K562 (cell line): Measurements from ENCODE around the gene CSNK1G2. TPM values are rescaled to one million over a fixed set of nuclear protein-coding genes. Genes with fewer than 3 reads are reported as not detected.

Source experiments
- ATAC-seq: fragments of 200-7000 bp; cut with Tn5 transposase; 3 replicates; pipeline ENCODE4 v1.9.1; 2020; ENCODE audit warnings: moderate library complexity
- BruUV-seq: library from RNA; stranded (reverse); fragments of 400-500 nt; replicated peaks from 2 replicates; lab custom pipeline; 2021; lab: Mats Ljungman, UMichigan
- CTCF ChIA-PET: fragments of 300-600 bp; formaldehyde crosslinking; extraction: SDS; loops from one replicate; lab custom pipeline; 2021; ENCODE audit warnings: low intra/inter-chr PET ratio; lab: Yijun Ruan, JAX
- POLR2A ChIA-PET: fragments of 300-600, 350-650 bp; sonication (Branson Sonifier 250); formaldehyde crosslinking; extraction: SDS; loops from one replicate; lab custom pipeline; 2021; ENCODE audit warnings: antibody characterized with exemption, inconsistent platforms; lab: Yijun Ruan, JAX
- DNase-seq, 4 experiments: peaks; one replicate each; pipeline versions ENCODE4 v3.0.0 to v3.0.0-alpha.2; 2011 to 2018; ENCODE audit warnings: low spot score in 3 of 4, mixed read lengths in 3 of 4; ENCODE audit errors: extremely low read depth in 1 of 4
- FAIRE-seq: peaks from 2 replicates; lab custom pipeline; 2011; peaks lifted over from hg19 to GRCh38; lab: Jason Lieb, UNC
- H2AFZ ChIP-seq: 2 replicates; pipeline ENCODE4 v1.6.0; 2011; ENCODE audit warnings: low read depth, low read length, control low read depth, inconsistent platforms
- H3K27ac ChIP-seq: fragments of 200-600 bp; 3 replicates; pipeline ENCODE4 v1.8.0; 2011; ENCODE audit warnings: low read depth, mild to moderate bottlenecking, control low read depth, inconsistent platforms, low read length, moderate library complexity, mixed read lengths; ENCODE audit errors: extremely low read depth
- H3K27me3 ChIP-seq, 2 experiments: fragments of 300-600 bp in 1 of 2; 2 replicates in 1 of 2; 3 replicates in 1 of 2; pipeline versions ENCODE4 v1.6.0 to v1.8.0; 2011; ENCODE audit warnings: inconsistent platforms in 2 of 2, low read length in 2 of 2, mild to moderate bottlenecking in 1 of 2, mixed read lengths in 1 of 2, moderate library complexity in 1 of 2; ENCODE audit not compliant: control insufficient read depth in 2 of 2, insufficient read depth in 2 of 2
- H3K36me3 ChIP-seq: fragments of 300-600 bp; 3 replicates; pipeline ENCODE4 v1.8.0; 2011; ENCODE audit warnings: mild to moderate bottlenecking, low read length, inconsistent platforms; ENCODE audit not compliant: control insufficient read depth, insufficient read depth
- H3K4me1 ChIP-seq, 2 experiments: fragments of 200-600 bp in 1 of 2; replicated peaks in 1 of 2; 2 replicates in 1 of 2; 3 replicates in 1 of 2; pipeline versions ENCODE4 v1.5.1 to v1.8.0; 2011; ENCODE audit warnings: inconsistent platforms in 2 of 2, low read length in 2 of 2, mild to moderate bottlenecking in 1 of 2, mixed read lengths in 1 of 2, moderate library complexity in 1 of 2; ENCODE audit not compliant: control insufficient read depth in 2 of 2, insufficient read depth in 2 of 2
- H3K4me2 ChIP-seq: 2 replicates; pipeline ENCODE4 v1.6.1; 2011; ENCODE audit warnings: low read length, control low read depth, inconsistent platforms, mixed read lengths; ENCODE audit not compliant: insufficient read depth
- H3K4me3 ChIP-seq: fragments of 200-600 bp; sonication (generic), shearing (Covaris generic); 2 replicates; pipeline ENCODE4 v1.5.1; 2016; ENCODE audit warnings: control low read depth, inconsistent platforms
- H3K79me2 ChIP-seq: fragments of 200-600 bp; 3 replicates; pipeline ENCODE4 v1.8.0; 2011; ENCODE audit warnings: low read length, inconsistent platforms; ENCODE audit not compliant: control insufficient read depth, insufficient read depth
- H3K9ac ChIP-seq, 2 experiments: 2 replicates each; pipeline versions ENCODE4 v1.6.0 to v1.6.1; 2011; ENCODE audit warnings: low read depth in 2 of 2, low read length in 2 of 2, control low read depth in 1 of 2, inconsistent platforms in 1 of 2, mild to moderate bottlenecking in 1 of 2, mixed read lengths in 1 of 2; ENCODE audit not compliant: insufficient read depth in 1 of 2
- H3K9me1 ChIP-seq: one replicate; pipeline ENCODE4 v1.6.0; 2011; ENCODE audit warnings: inconsistent platforms, mild to moderate bottlenecking, low read length, moderate library complexity; ENCODE audit not compliant: control insufficient read depth, insufficient read depth
- H3K9me3 ChIP-seq: replicated peaks from 2 replicates; pipeline ENCODE4 v1.5.1; 2011; ENCODE audit warnings: low read depth, low read length, inconsistent platforms; ENCODE audit not compliant: control insufficient read depth, insufficient read depth
- H4K20me1 ChIP-seq: replicated peaks from 2 replicates; pipeline ENCODE4 v1.6.1; 2011; ENCODE audit warnings: low read length, inconsistent platforms, mixed read lengths; ENCODE audit not compliant: control insufficient read depth, insufficient read depth
- MGA ChIP-seq: fragments of 450-650 bp; IDR thresholded peaks from 2 replicates; pipeline ENCODE4 v1.6.1; 2016; ENCODE audit warnings: mild to moderate bottlenecking, moderate library complexity
- ZNF830 ChIP-seq: fragments of 250-450 bp; sonication (Bioruptor Pico); IDR thresholded peaks from 2 replicates; pipeline ENCODE4 v1.5.0; 2021; ENCODE audit warnings: mild to moderate bottlenecking
- WGBS: fragments of 100-300 bp; shearing (Covaris generic); methylation state at CpG from one replicate; pipeline ENCODE4 v1.1.6; 2016; ENCODE audit warnings: low coverage, mixed read lengths; ENCODE audit not compliant: insufficient coverage; ENCODE audit errors: missing lambda C conversion rate; 5-methylcytosine and 5-hydroxymethylcytosine counted together
- in situ Hi-C: fragments of 300-500 bp; cut with MboI; formaldehyde crosslinking; loops from 4 replicates; pipeline ENCODE4 v1.15.0; 2018; ENCODE audit warnings: inconsistent platforms, mixed read lengths
- intact Hi-C: fragments of 100-400 bp; cut with micrococcal nuclease; formaldehyde crosslinking; loops from 2 replicates; pipeline ENCODE4 v1.14.2; 2022
- polyA plus RNA-seq, 8 experiments: library from polyadenylated mRNA; depleted of rRNA in 4 of 8; stranded (reverse) in 5 of 8; unstranded in 3 of 8; fragments of >200 nt; fragmentation: Nextera tagmentation in 2 of 8; fragmentation: Illumina TruSeq in 1 of 8; extraction: Ambion mirVana in 2 of 8; extraction: Trizol in 1 of 8; gene quantifications; 2 replicates each; pipeline versions ENCODE4 v1.2.1 to v1.2.3, GENCODE V29; 2011 to 2014; ENCODE audit warnings: inconsistent platforms in 1 of 8, missing spikeins in 1 of 8
- total RNA-seq, 7 experiments: library from RNA; depleted of rRNA in 6 of 7; stranded (reverse); fragments of >200 nt in 6 of 7; fragmentation: Illumina TruSeq in 2 of 7; extraction: Trizol in 2 of 7; gene quantifications; 2 replicates each; pipeline versions ENCODE4 v1.2.1 to v1.2.3, GENCODE V29; 2011 to 2021; ENCODE audit warnings: low replicate concordance in 1 of 7
- TF ChIP-seq, protein P1 (sequence below): sonication (generic); formaldehyde crosslinking; IDR thresholded peaks from 2 replicates; pipeline ENCODE4 v1.8.1; 2023; ENCODE audit warnings: mild to moderate bottlenecking, missing genetic modification reagents

The CSNK1G2 gene
- total and polyA plus RNA-seq, 9 of the 15 experiments (the other 6 are each of a cell fraction or from before 2014, with no cell fraction given): 0.48 to 119 (median 49.5) TPM

- Histone ChIP-seq H3K79me2 (peaks cover 26% of the 10 kb centered on the region), H3K4me3 (no peak overlapping the region), H3K9me1 (no peaks in the 10 kb centered on the region), H2AFZ (no peak overlapping the region), H3K4me2 (no peak overlapping the region), H4K20me1 (0 out of 2 replicates have a peak, but pooled peaks cover 5% of the 10 kb centered on the region), H3K4me1 (peaks cover 4 to 43% of the 10 kb centered on the region in 2 experiments; a peak in 4 of 5 replicates), H3K9me3 (no peaks in the 10 kb centered on the region), H3K27me3 (no peaks in the 10 kb centered on the region), H3K9ac (peak overlapping the region in 1 of 2 experiments; percentile 17; a peak in 1 of 4 replicates), H3K27ac (no peak overlapping the region), H3K36me3 (peaks cover 79% of the 10 kb centered on the region; the same call in 2 of the 3 replicates)
- no TSS peak for BruUV-seq
- ATAC-seq (no peak), DNase-seq (no peak), FAIRE-seq (no peak)
- ChIA-PET CTCF (no interaction called here), POLR2A (interaction anchor here (0.6 kb wide), 1 partner anchor 162 kb away, joined by 3 read pairs; no protein-coding TSS in a partner anchor)
- 94% methylated on average over 15 of the region's 28 CpGs for WGBS
- in situ Hi-C loops (no loop called here), intact Hi-C loops (no loop called here)
- TF ChIP-seq MGA (no peak), ZNF830 (no peak)
- TF ChIP-seq, protein P1, sequence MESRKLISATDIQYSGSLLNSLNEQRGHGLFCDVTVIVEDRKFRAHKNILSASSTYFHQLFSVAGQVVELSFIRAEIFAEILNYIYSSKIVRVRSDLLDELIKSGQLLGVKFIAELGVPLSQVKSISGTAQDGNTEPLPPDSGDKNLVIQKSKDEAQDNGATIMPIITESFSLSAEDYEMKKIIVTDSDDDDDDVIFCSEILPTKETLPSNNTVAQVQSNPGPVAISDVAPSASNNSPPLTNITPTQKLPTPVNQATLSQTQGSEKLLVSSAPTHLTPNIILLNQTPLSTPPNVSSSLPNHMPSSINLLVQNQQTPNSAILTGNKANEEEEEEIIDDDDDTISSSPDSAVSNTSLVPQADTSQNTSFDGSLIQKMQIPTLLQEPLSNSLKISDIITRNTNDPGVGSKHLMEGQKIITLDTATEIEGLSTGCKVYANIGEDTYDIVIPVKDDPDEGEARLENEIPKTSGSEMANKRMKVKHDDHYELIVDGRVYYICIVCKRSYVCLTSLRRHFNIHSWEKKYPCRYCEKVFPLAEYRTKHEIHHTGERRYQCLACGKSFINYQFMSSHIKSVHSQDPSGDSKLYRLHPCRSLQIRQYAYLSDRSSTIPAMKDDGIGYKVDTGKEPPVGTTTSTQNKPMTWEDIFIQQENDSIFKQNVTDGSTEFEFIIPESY (CRISPR knock-in tag): peak; percentile 64
Measured at GRCh38 chr19:1979642-1980041, 38.7 kb downstream of the CSNK1G2 start.
